H9 (cell line): Measurements from ENCODE around the gene PLXNB1. TPM values are rescaled to one million over a fixed set of nuclear protein-coding genes. Genes with fewer than 3 reads are reported as not detected.
A peak's percentile ranks its signal among the peaks of the same experiment; 100 is the strongest.

Experiments used
- DNase-seq: peaks from one replicate; pipeline ENCODE4 v3.0.0-alpha.2; 2017
- H2AFZ ChIP-seq: one replicate; pipeline ENCODE4 v1.6.1; 2013; ENCODE audit warnings: mild to moderate bottlenecking, low read length, control low read depth, moderate library complexity
- H2AK5ac ChIP-seq: 2 replicates; pipeline ENCODE4 v1.6.1; 2013; ENCODE audit warnings: low read length, control low read depth, mixed read lengths; ENCODE audit not compliant: insufficient read length
- H2BK120ac ChIP-seq: one replicate; pipeline ENCODE4 v1.6.1; 2013; ENCODE audit warnings: low read depth, mild to moderate bottlenecking, low read length, control low read depth, inconsistent platforms; ENCODE audit not compliant: poor library complexity, severe bottlenecking
- H2BK12ac ChIP-seq: 2 replicates; pipeline ENCODE4 v1.6.1; 2013; ENCODE audit warnings: low read length, control low read depth, mixed read lengths, low read depth; ENCODE audit not compliant: insufficient read length
- H2BK15ac ChIP-seq: 2 replicates; pipeline ENCODE4 v1.6.1; 2013; ENCODE audit warnings: low read depth, low read length, control low read depth
- H2BK20ac ChIP-seq: one replicate; pipeline ENCODE4 v1.6.1; 2013; ENCODE audit warnings: low read depth, mild to moderate bottlenecking, low read length, control low read depth, inconsistent platforms; ENCODE audit not compliant: poor library complexity, severe bottlenecking
- H2BK5ac ChIP-seq: 2 replicates; pipeline ENCODE4 v1.6.1; 2013; ENCODE audit warnings: low read length, control low read depth, mixed read lengths; ENCODE audit not compliant: insufficient read length
- H3K14ac ChIP-seq: 2 replicates; pipeline ENCODE4 v1.6.1; 2013; ENCODE audit warnings: low read length, control low read depth; ENCODE audit not compliant: insufficient read depth
- H3K18ac ChIP-seq: 2 replicates; pipeline ENCODE4 v1.6.1; 2013; ENCODE audit warnings: low read depth, mild to moderate bottlenecking, mixed read lengths, low read length, control low read depth; ENCODE audit not compliant: insufficient read length
- H3K23ac ChIP-seq: 2 replicates; pipeline ENCODE4 v1.6.1; 2013; ENCODE audit warnings: low read length, control low read depth, mixed read lengths, low read depth; ENCODE audit not compliant: insufficient read length
- H3K23me2 ChIP-seq: 2 replicates; pipeline ENCODE4 v1.6.1; 2013; ENCODE audit warnings: low read depth, mild to moderate bottlenecking, mixed read lengths, low read length, control low read depth; ENCODE audit not compliant: insufficient read length, poor library complexity, severe bottlenecking
- H3K27ac ChIP-seq: 2 replicates; pipeline ENCODE4 v1.5.1; 2013; ENCODE audit warnings: low read length, control low read depth, mixed read lengths, low read depth; ENCODE audit not compliant: insufficient read length
- H3K27me3 ChIP-seq: 2 replicates; pipeline ENCODE4 v1.6.1; 2013; ENCODE audit warnings: low read length, control low read depth, inconsistent platforms; ENCODE audit not compliant: insufficient read depth
- H3K4ac ChIP-seq: 2 replicates; pipeline ENCODE4 v1.6.1; 2013; ENCODE audit warnings: low read depth, mild to moderate bottlenecking, control low read depth, inconsistent platforms, low read length, moderate library complexity
- H3K4me1 ChIP-seq: 2 replicates; pipeline ENCODE4 v1.6.1; 2013; ENCODE audit warnings: low read length, control low read depth, inconsistent platforms; ENCODE audit not compliant: insufficient read depth
- H3K4me2 ChIP-seq: 2 replicates; pipeline ENCODE4 v1.6.1; 2013; ENCODE audit warnings: low read length, control low read depth, mixed read lengths; ENCODE audit not compliant: insufficient read length, insufficient read depth
- H3K56ac ChIP-seq: 2 replicates; pipeline ENCODE4 v1.6.1; 2013; ENCODE audit warnings: low read depth, mild to moderate bottlenecking, mixed read lengths, low read length, control low read depth; ENCODE audit not compliant: insufficient read length
- H3K79me1 ChIP-seq: 2 replicates; pipeline ENCODE4 v1.6.1; 2013; ENCODE audit warnings: low read depth, mild to moderate bottlenecking, moderate library complexity, low read length, control low read depth, inconsistent platforms; ENCODE audit not compliant: insufficient read depth, poor library complexity, severe bottlenecking
- H3K79me2 ChIP-seq: 2 replicates; pipeline ENCODE4 v1.6.1; 2013; ENCODE audit warnings: low read length, control low read depth, inconsistent platforms; ENCODE audit not compliant: insufficient read depth
- H3K9ac ChIP-seq: 2 replicates; pipeline ENCODE4 v1.6.1; 2013; ENCODE audit warnings: low read length, control low read depth, mixed read lengths; ENCODE audit not compliant: insufficient read length; ENCODE audit errors: extremely low read depth
- H3K9me3 ChIP-seq: one replicate; pipeline ENCODE4 v1.6.1; 2013; ENCODE audit warnings: low read depth, low read length, inconsistent platforms; ENCODE audit not compliant: control insufficient read depth
- H3T11ph ChIP-seq: one replicate; pipeline ENCODE4 v1.6.1; 2013; ENCODE audit warnings: mild to moderate bottlenecking, low read length, control low read depth, inconsistent platforms
- H4K20me1 ChIP-seq: one replicate; pipeline ENCODE4 v1.6.1; 2013; ENCODE audit not compliant: control insufficient read depth, insufficient read length, insufficient read depth
- H4K5ac ChIP-seq: 2 replicates; pipeline ENCODE4 v1.6.1; 2013; ENCODE audit warnings: low read depth, mild to moderate bottlenecking, mixed read lengths, low read length, control low read depth; ENCODE audit not compliant: insufficient read length
- H4K8ac ChIP-seq: replicated peaks from 2 replicates; pipeline ENCODE4 v1.6.1; 2013; ENCODE audit warnings: low read length, control low read depth, mixed read lengths, low read depth; ENCODE audit not compliant: insufficient read length
- H4K91ac ChIP-seq: 2 replicates; pipeline ENCODE4 v1.6.1; 2013; ENCODE audit warnings: low read depth, mild to moderate bottlenecking, moderate library complexity, mixed read lengths, low read length, control low read depth; ENCODE audit not compliant: insufficient read length
- H3K27ac Mint-ChIP-seq, 3 experiments: 2 replicates in 2 of 3; 3 replicates in 1 of 3; pipeline ENCODE4 v1.8.0; 2020 to 2021; ENCODE audit warnings: mixed read lengths in 3 of 3, mild to moderate bottlenecking in 1 of 3, moderate library complexity in 1 of 3
- H3K27me3 Mint-ChIP-seq: 2 replicates; pipeline ENCODE4 v1.8.0; 2021; ENCODE audit warnings: low read depth, mild to moderate bottlenecking, moderate library complexity, mixed read lengths
- H3K36me3 Mint-ChIP-seq, 3 experiments: 2 replicates in 2 of 3; 3 replicates in 1 of 3; pipeline ENCODE4 v1.8.0; 2020 to 2021; ENCODE audit warnings: low read depth in 3 of 3, mixed read lengths in 3 of 3; ENCODE audit not compliant: insufficient read depth in 1 of 3
- H3K4me1 Mint-ChIP-seq, 2 experiments: 2 replicates each; pipeline ENCODE4 v1.8.0; 2020; ENCODE audit warnings: mixed read lengths in 2 of 2
- H3K4me3 Mint-ChIP-seq, 2 experiments: 2 replicates in 1 of 2; 3 replicates in 1 of 2; pipeline ENCODE4 v1.8.0; 2020 to 2021; ENCODE audit warnings: mild to moderate bottlenecking in 2 of 2, mixed read lengths in 2 of 2, moderate library complexity in 1 of 2
- H3K9me3 Mint-ChIP-seq, 2 experiments: 2 replicates in 1 of 2; 3 replicates in 1 of 2; pipeline ENCODE4 v1.8.0; 2020; ENCODE audit warnings: mild to moderate bottlenecking in 2 of 2, mixed read lengths in 2 of 2, moderate library complexity in 1 of 2
- CTCF ChIP-seq: fragments of 200-600 bp; sonication (generic); conservative IDR thresholded peaks from 3 replicates; pipeline ENCODE4 v1.8.0; 2021; ENCODE audit warnings: antibody characterized with exemption, mild to moderate bottlenecking
- WGBS: extraction: QIAGEN DNeasy Blood & Tissue Kit; methylation state at CpG from one replicate; pipeline ENCODE4 v1.1.7; 2013; ENCODE audit warnings: missing lambda C conversion rate, low lambda C conversion rate, mixed read lengths; ENCODE audit not compliant: insufficient read length; ENCODE audit errors: extremely low coverage; 5-methylcytosine and 5-hydroxymethylcytosine counted together
- total RNA-seq: library from RNA; stranded (reverse); gene quantifications from 2 replicates; pipeline ENCODE4 v1.2.1, GENCODE V29; 2021

Gene PLXNB1
- total RNA-seq, 1 experiment from 2014 or later, result 184 TPM

- Histone ChIP-seq H3K4me2 (no peak overlapping the region), H2AK5ac (no peak overlapping the region), H3K9me3 (no peaks in the 10 kb centered on the region), H3K79me1 (no peaks in the 10 kb centered on the region), H3K23ac (no peak overlapping the region), H3K79me2 (peaks cover 26% of the 10 kb centered on the region; the same call in 1 of the 2 replicates), H3K4ac (no peak overlapping the region), H4K91ac (no peak overlapping the region), H3K4me1 (peaks cover 4% of the 10 kb centered on the region; the same call in 1 of the 2 replicates), H3K9ac (no peak overlapping the region), H3T11ph (no peak overlapping the region), H2BK12ac (no peak overlapping the region), H3K18ac (no peak overlapping the region), H4K5ac (no peak overlapping the region), H3K56ac (no peak overlapping the region), H2BK15ac (no peak overlapping the region), H2AFZ (no peak overlapping the region), H2BK20ac (no peak overlapping the region), H3K14ac (no peak overlapping the region), H4K20me1 (no peaks in the 10 kb centered on the region), H2BK5ac (no peak overlapping the region), H4K8ac (no peak overlapping the region), H3K27me3 (no peaks in the 10 kb centered on the region), H3K27ac (no peak overlapping the region), H2BK120ac (no peak overlapping the region), H3K23me2 (peaks cover under 1% of the 10 kb centered on the region)
- Mint-ChIP-seq H3K27me3 (no peaks in the 10 kb centered on the region), H3K4me1 (peaks cover 23 to 26% of the 10 kb centered on the region in 2 experiments), H3K9me3 (no peaks in the 10 kb centered on the region), H3K27ac (peak overlapping the region in 2 of 3 experiments; percentile 17 to 39; a peak in 2 of 7 replicates), H3K36me3 (peaks cover 24 to 57% (median 56%) of the 10 kb centered on the region in 3 experiments; a peak in 6 of 7 replicates), H3K4me3 (no peak overlapping the region)
- no peak for TF ChIP-seq CTCF
- WGBS, result no CpG with 5 or more reads among the region's 8 CpGs
- DNase-seq, result no peak
Observed at GRCh38 chr3:48422681-48423080, 7.2 kb downstream of the PLXNB1 start.
